NCI-H345 treated with DMSO at 0.1 percent for 48 hours (cell line): ENCODE results near the gene UNC5C.
"Not testable (repeated sequence)": the region's sequence is repeated elsewhere in the genome, so short reads cannot be mapped to it uniquely, and the experiment has no call there.

Source experiments
- DNase-seq: peaks from one replicate; lab custom pipeline; 2025; ENCODE audit not compliant: unreplicated experiment; lab: John Stamatoyannopoulos, UW

The UNC5C gene

GRCh38 chr4:95139424-95139823 is 409.3 kb downstream of the UNC5C start:
- not testable (repeated sequence) for DNase-seq

DNA sequence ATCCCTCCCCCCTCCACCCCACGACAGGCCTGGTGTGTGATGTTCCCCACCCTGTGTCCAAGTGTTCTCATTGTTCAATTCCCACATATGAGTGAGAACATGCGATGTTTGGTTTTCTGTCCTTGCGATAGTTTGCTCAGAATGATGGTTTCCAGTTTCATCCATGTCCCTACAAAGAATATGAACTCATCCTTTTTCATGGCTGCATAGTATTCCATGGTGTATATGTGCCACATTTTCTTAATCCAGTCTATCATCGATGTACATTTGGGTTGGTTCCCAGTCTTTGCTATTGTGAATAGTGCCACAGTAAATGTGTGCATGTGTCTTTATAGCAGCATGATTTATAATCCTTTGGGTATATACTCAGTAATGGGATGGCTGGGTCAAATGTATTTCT is 414.8 kb downstream of the UNC5C start:
- DNase-seq, result not testable (repeated sequence)

GRCh38 chr4:95129821-95130311 is 418.9 kb downstream of the UNC5C start:
- no peak for DNase-seq

GRCh38 chr4:95129031-95129430 is 419.7 kb downstream of the UNC5C start:
- no peak for DNase-seq

GRCh38 chr4:95124906-95125504 is 423.8 kb downstream of the UNC5C start:
- peak; percentile 0 for DNase-seq

DNA sequence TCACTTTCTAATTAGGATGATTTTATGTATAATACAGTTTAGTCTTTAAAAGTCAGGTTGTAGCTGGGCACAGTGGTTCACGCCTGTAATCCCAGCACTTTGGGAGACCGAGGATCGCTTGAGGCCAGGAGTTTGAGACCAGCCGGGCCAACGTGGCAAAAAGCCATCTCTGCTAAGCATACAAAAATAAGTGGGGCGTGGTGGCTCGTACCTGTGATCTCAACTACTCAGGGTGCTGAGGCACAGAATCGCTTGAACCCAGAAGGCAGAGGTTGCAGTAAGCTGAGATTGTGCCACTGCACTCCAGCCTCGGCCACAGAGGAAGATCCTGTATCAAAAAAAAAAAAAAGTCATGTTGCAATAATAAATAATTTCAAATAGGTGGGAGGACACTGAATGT is 426.8 kb downstream of the UNC5C start:
- no peak for DNase-seq

DNA sequence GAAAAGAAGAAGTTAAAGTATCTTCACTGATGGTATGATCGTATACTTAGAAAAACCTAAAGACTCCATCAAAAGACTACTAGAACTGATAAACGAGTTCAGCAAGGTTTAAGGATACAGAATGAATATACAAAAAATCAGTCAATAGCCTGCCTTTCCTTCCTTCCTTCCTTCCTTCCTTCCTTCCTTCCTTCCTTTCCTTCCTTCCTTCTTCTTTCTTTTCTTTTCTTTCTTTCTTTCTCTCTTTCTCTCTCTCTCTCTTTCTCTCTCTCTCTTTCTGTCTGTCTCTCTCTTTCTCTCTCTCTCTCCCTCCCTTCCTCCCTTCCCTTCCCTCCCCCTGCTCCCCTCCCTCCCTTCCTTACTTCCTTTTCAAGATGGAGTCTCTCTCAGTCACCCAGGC is 428.3 kb downstream of the UNC5C start:
- DNase-seq, result no peak

- no peak for DNase-seq
These were observed 430.3 kb downstream of the UNC5C start for GRCh38 chr4:95118497-95118896.

GRCh38 chr4:95114521-95114920 is 434.3 kb downstream of the UNC5C start:
- no peak for DNase-seq
